Common myeloid progenitor, CD34-positive (primary cell): ENCODE measurements around the gene SAMD4B.
A peak's percentile ranks its signal among the peaks of the same experiment; 100 is the strongest.

ENCODE experiments used
- CTCF ChIA-PET: fragments of 350-600 bp; sonication (Branson Sonifier 250); formaldehyde crosslinking; loops from one replicate; lab custom pipeline; 2021; ENCODE audit warnings: antibody characterized with exemption; lab: Charles Lee
- POLR2A ChIA-PET: fragments of 350-600 bp; sonication (Branson Sonifier 250); formaldehyde crosslinking; loops from one replicate; lab custom pipeline; 2021; ENCODE audit warnings: antibody characterized with exemption; lab: Charles Lee
- DNase-seq, 3 donors: peaks; one replicate each; pipeline versions ENCODE4 v3.0.0 to v3.0.0-alpha.2; 2013
- H3K27ac ChIP-seq, 2 experiments: 1 replicate in 1 of 2; 2 replicates in 1 of 2; pipeline ENCODE4 v1.7.0; 2013; ENCODE audit warnings: inconsistent platforms in 2 of 2, low read length in 2 of 2, mild to moderate bottlenecking in 2 of 2, low read depth in 1 of 2, moderate library complexity in 1 of 2; ENCODE audit not compliant: severe bottlenecking in 2 of 2, insufficient read depth in 1 of 2, poor library complexity in 1 of 2
- H3K27me3 ChIP-seq, 5 experiments: replicated peaks in 2 of 5; 1 replicate in 3 of 5; 2 replicates in 2 of 5; pipeline versions ENCODE4 v1.6.1 to v1.7.0; 2013; ENCODE audit warnings: low read length in 4 of 5, mild to moderate bottlenecking in 2 of 5, moderate library complexity in 2 of 5, inconsistent platforms in 1 of 5; ENCODE audit not compliant: insufficient read depth in 5 of 5, control insufficient read depth in 4 of 5
- H3K36me3 ChIP-seq, 4 experiments: 1 replicate in 2 of 4; 2 replicates in 2 of 4; pipeline versions ENCODE4 v1.6.1 to v1.7.0; 2013; ENCODE audit warnings: low read length in 3 of 4, control low read depth in 1 of 4, mild to moderate bottlenecking in 1 of 4; ENCODE audit not compliant: control insufficient read depth in 4 of 4, insufficient read depth in 4 of 4
- H3K4me1 ChIP-seq, 4 experiments: 1 replicate in 3 of 4; 2 replicates in 1 of 4; pipeline versions ENCODE4 v1.6.1 to v1.7.1; 2013; ENCODE audit warnings: low read length in 3 of 4, mild to moderate bottlenecking in 3 of 4, control low read depth in 1 of 4, inconsistent platforms in 1 of 4, moderate library complexity in 1 of 4; ENCODE audit not compliant: control insufficient read depth in 4 of 4, insufficient read depth in 4 of 4; ENCODE audit errors: control extremely low read depth in 1 of 4
- H3K4me3 ChIP-seq, 7 experiments: 1 replicate in 4 of 7; 2 replicates in 3 of 7; pipeline versions ENCODE4 v1.5.1 to v1.7.0; 2013; ENCODE audit warnings: mild to moderate bottlenecking in 7 of 7, low read length in 6 of 7, moderate library complexity in 6 of 7, inconsistent platforms in 2 of 7, low read depth in 2 of 7, control low read depth in 1 of 7; ENCODE audit not compliant: insufficient read depth in 4 of 7, control insufficient read depth in 1 of 7; ENCODE audit errors: extremely low read depth in 1 of 7
- H3K9me3 ChIP-seq, 5 experiments: 1 replicate in 4 of 5; 2 replicates in 1 of 5; pipeline versions ENCODE4 v1.6.1 to v1.7.1; 2013; ENCODE audit warnings: low read length in 4 of 5, mild to moderate bottlenecking in 2 of 5, inconsistent platforms in 1 of 5, low read depth in 1 of 5, moderate library complexity in 1 of 5; ENCODE audit not compliant: control insufficient read depth in 4 of 5, insufficient read depth in 2 of 5; ENCODE audit errors: control extremely low read depth in 1 of 5
- WGBS: methylation state at CpG from one replicate; pipeline ENCODE4 v1.1.5; 2013; ENCODE audit not compliant: insufficient coverage; 5-methylcytosine and 5-hydroxymethylcytosine counted together

Gene SAMD4B

DNA sequence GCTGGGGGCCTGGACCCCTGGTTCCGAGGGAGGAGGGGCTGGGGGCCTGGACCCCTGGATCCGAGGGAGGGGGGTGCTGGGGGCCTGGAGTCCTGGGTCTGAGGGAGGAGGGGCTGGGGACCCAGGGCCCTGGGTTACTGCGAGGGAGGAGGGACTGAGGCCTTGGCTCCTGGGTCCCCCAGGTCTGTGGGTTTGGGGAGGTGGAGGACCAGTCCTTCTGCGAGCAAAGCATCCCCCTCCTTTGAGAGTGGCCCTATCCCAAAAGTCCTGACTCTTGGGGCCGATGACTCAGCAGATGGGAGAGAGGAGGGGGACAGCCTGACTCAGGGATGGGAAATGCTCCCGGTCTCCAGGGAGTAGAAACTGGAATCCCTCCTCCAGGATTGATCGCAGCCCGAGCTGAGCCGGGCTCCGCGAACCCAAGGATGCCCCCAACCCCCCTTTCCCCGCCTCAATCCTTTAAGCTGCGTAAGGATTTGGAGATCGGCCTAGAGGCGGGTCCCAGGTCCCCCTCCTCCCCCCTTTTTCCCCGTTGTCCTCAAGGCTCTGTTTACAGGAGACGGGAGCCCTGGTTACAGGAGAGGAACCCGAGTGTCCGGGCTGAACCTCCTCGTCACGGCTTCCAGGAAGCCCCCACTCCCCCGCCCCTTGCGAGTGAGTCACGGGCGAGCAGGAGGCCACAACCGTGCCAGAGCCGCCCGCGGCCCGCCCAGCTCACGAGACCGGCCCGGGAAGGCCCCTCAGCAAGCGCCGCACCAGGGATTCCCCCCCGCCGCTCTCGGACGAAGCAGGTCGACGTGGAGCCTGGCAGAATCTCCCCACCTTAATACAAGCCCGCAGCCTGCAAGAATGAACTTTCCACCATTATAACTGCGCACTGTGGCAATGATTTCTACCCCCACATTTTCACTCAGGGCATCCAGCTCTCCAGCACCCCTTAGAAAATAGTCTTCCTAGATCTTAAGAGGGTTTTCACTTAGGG is 61.4 kb downstream of the SAMD4B start:
- H3K4me1 ChIP-seq, result peaks cover 16 to 86% (median 68%) of the 10 kb centered on the region in 4 experiments
- H3K27me3 ChIP-seq, result no peaks in the 10 kb centered on the region
- peak; percentile 99 to 100 (median 99) for DNase-seq
- no peaks in the 10 kb centered on the region for H3K9me3 ChIP-seq
- ChIA-PET CTCF (interaction anchor here (7.8 kb wide), 1 partner anchor 8 kb away, joined by 119 read pairs; the partner anchor contains the start of gene PLEKHG2), POLR2A (interaction anchor here (0.9 to 3.3 kb wide), 5 partner anchors 8 to 61 kb away, joined by 4 to 47 read pairs (median 11); partner anchors contain the start of genes MED29, PAF1, PLEKHG2 and RPS16)
- peak overlapping the region; percentile 99 for H3K27ac ChIP-seq
- WGBS, result under 1% methylated on average over 41 of the region's 43 CpGs
- peak overlapping the region in 6 of 7 experiments; percentile 54 to 79 (median 65) for H3K4me3 ChIP-seq
- peaks cover 7 to 19% (median 13%) of the 10 kb centered on the region in 4 experiments for H3K36me3 ChIP-seq

DNA sequence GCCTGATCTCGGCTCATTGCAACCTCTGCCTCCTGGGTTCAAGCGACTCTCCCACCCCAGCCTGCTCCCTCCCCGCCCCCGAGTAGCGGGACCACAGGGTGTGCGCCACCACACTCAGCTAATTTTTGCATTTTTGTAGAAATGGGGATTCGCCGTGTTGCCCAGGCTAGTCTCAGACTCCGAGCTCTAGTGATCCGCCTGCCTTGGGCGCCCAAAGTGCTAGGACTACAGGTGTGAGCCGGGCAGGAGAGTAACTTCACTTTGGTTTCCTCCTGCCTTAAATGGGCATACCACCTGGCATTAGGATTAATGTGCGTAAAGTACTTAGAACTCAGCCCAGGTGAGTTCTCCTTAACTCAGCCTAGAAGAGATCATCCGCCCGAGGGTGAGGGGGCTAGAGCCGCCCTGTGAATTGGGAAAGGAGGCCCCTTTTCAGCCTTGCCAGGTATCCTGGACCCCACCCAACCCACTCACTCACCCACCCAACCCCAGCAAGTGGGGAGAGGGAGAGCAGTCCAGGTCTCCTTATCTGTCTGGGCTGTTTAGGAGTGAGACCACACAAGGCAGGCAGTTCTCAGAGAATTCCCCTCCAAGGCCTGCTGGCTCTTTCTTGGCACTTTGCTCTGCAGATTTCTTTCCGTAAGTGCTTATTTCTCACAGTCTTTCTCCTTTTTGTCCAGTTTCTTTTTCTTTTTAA is 63.2 kb downstream of the SAMD4B start:
- WGBS, result 97% methylated on average over 9 of the region's 17 CpGs
- H3K4me1 ChIP-seq, result peaks cover 23 to 88% (median 78%) of the 10 kb centered on the region in 4 experiments
- peak overlapping the region in 4 of 7 experiments; percentile 53 to 98 (median 84) for H3K4me3 ChIP-seq
- H3K36me3 ChIP-seq, result peaks cover 5 to 16% (median 10%) of the 10 kb centered on the region in 4 experiments
- no peaks in the 10 kb centered on the region for H3K9me3 ChIP-seq
- ChIA-PET CTCF (interaction anchor here (0.7 kb wide), 1 partner anchor 9 kb away, joined by 3 read pairs; no protein-coding TSS in a partner anchor), POLR2A (interaction anchor here (1.3 kb wide), 1 partner anchor 14 kb away, joined by 3 read pairs; the partner anchor contains the start of genes MED29 and PAF1)
- no peak for DNase-seq
- peak overlapping the region; percentile 66 to 95 for H3K27ac ChIP-seq
- no peaks in the 10 kb centered on the region for H3K27me3 ChIP-seq

DNA sequence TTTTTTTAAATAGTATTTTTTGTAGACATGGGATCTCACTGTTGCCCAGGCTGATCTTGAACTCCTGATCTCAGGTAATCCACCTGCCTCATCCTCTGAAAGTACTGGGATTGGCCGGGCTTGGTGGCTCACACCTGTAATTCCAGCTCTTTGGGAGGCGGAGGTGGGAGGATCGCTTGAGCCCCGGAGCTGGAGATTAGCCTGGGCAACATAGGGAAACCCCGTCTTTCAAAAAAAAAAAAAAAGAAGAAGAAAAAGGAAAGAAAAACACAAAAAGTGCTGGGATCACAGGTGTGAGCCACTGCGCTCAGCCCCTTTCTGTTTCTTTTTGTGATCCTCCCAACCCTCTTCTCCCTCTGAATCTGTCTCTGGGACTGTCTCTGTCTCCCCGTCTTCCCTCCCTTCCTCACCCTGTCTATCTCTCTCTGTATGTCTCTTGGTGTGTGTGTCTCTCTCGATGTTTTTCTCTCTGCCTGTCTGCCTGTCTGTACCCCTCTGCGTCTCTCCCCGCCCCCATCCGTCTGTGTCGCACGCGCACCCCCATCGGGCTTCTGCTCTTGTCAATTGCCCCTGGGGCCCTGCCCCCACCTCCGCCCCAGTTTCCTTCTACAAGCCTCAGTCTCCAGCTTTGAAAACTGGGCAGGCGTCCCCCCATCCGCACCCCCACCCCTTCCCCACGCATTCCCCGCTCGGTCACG is 63.9 kb downstream of the SAMD4B start:
- Histone ChIP-seq H3K27ac (peak overlapping the region; percentile 66 to 95), H3K4me1 (peaks cover 23 to 88% (median 80%) of the 10 kb centered on the region in 4 experiments), H3K27me3 (no peaks in the 10 kb centered on the region), H3K4me3 (peak overlapping the region; percentile 2 to 98 (median 98)), H3K36me3 (peaks cover 5 to 16% (median 10%) of the 10 kb centered on the region in 4 experiments), H3K9me3 (no peaks in the 10 kb centered on the region)
- CTCF ChIA-PET, result no interaction called here
- POLR2A ChIA-PET, result interaction anchor here (1.2 to 4.4 kb wide), 4 partner anchors 9 to 62 kb away, joined by 3 to 46 read pairs (median 3); partner anchors contain the start of genes MED29, PAF1 and RPS16
- peak; percentile 68 to 86 (median 85) for DNase-seq
- WGBS, result 67% methylated on average over 6 of the region's 22 CpGs

DNA sequence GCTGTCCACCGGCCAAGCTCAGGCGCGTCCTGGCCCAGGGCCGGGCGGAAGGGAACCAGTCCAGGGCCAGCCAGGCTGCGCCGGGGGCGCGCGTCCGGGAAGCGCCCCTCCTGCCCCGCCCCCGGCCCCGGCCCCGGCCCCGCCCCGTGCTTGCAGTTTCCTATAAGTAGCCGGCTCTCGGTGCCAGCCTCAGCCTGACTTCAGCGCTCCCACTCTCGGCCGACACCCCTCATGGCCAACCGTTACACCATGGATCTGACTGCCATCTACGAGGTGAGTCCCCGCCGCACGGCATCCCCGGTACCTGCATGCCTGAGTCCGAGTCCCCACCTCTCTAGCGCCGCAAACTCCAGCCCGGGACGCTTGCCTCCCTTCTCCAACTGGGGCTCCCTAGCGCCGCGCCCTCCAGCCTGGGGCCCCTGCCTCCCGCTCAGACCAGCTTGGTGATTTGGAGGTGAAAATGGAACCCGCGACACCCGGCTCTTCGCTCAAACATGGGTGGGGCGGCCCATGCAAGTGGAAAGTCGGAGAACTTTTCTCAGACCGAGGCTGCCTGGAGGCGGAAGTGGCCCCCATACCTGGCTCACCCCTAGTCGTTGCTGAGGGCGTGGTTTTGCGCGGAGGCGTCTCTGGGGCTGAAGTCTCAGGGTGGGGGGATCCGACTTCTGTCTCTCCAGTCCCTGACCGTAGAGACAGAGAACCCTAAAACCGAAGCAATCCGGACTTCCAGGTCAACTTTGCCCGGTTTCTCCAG is 64.6 kb downstream of the SAMD4B start, which contains the start of gene ZFP36:
ZFP36 (plus strand) TSS at position 192 of the 754 bp plus-strand sequence; CDS start at position 250, 58 bp downstream.
- H3K27me3 ChIP-seq, result no peaks in the 10 kb centered on the region
- ChIA-PET POLR2A (interaction anchor here (1.2 to 4.4 kb wide), 4 partner anchors 9 to 63 kb away, joined by 3 to 46 read pairs (median 3); partner anchors contain the start of genes MED29, PAF1 and RPS16), CTCF (no interaction called here)
- H3K9me3 ChIP-seq, result no peaks in the 10 kb centered on the region
- peak; percentile 76 to 86 (median 84) for DNase-seq
- under 1% methylated on average over 41 of the region's 56 CpGs for WGBS
- H3K36me3 ChIP-seq, result peaks cover 5 to 16% (median 10%) of the 10 kb centered on the region in 4 experiments
- H3K27ac ChIP-seq, result peak within 1 kb of the TSS; percentile 94 to 95
- peak within 1 kb of the TSS; percentile 95 to 100 (median 98) for H3K4me3 ChIP-seq
- peaks cover 23 to 88% (median 80%) of the 10 kb centered on the region in 4 experiments for H3K4me1 ChIP-seq

DNA sequence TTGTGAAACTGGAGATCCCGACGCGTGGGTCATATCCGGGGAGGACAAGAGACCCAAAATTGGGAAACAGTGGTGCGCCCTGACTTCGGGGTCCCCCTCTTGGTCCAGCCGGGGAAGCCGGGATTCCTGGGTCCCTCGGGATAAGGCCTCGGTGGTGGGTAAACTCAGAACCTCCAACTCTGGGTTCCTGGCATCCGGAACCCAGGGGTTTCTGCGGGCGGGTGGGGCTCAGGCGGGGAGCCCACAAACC is 65.1 kb downstream of the SAMD4B start:
- POLR2A ChIA-PET, result interaction anchor here (1.3 to 4.4 kb wide), 2 partner anchors 10 to 63 kb away, joined by 3 to 46 read pairs; no protein-coding TSS in a partner anchor
- WGBS, result 0% methylated on average over 9 of the region's 14 CpGs
- Histone ChIP-seq H3K9me3 (no peaks in the 10 kb centered on the region), H3K4me3 (peak overlapping the region; percentile 95 to 100 (median 98)), H3K27ac (peak overlapping the region; percentile 94 to 95), H3K4me1 (peaks cover 20 to 85% (median 75%) of the 10 kb centered on the region in 4 experiments), H3K36me3 (peaks cover 5 to 16% (median 10%) of the 10 kb centered on the region in 4 experiments), H3K27me3 (no peaks in the 10 kb centered on the region)
- CTCF ChIA-PET, result interaction anchor here (2.7 kb wide), 1 partner anchor 10 kb away, joined by 32 read pairs; no protein-coding TSS in a partner anchor
- no peak for DNase-seq
